Hepatocyte (in vitro differentiated cells): ENCODE results near the gene NRIP3.

ENCODE experiments used
- EZH2 ChIP-seq: fragments of 200-600 bp; sonication (generic); IDR thresholded peaks from 2 replicates; pipeline ENCODE4 v1.6.1; 2016; ENCODE audit warnings: antibody characterized with exemption, mild to moderate bottlenecking, borderline replicate concordance
- TF ChIP-seq, protein P1 (sequence below): fragments of 200-600 bp; sonication (generic); IDR thresholded peaks from 2 replicates; pipeline ENCODE4 v1.5.1; 2016; ENCODE audit warnings: antibody characterized with exemption, mild to moderate bottlenecking; ENCODE audit not compliant: poor library complexity

GRCh38 chr11:9040410-9040809 lies 36.6 kb upstream of the NRIP3 start:
- TF ChIP-seq, protein P1, sequence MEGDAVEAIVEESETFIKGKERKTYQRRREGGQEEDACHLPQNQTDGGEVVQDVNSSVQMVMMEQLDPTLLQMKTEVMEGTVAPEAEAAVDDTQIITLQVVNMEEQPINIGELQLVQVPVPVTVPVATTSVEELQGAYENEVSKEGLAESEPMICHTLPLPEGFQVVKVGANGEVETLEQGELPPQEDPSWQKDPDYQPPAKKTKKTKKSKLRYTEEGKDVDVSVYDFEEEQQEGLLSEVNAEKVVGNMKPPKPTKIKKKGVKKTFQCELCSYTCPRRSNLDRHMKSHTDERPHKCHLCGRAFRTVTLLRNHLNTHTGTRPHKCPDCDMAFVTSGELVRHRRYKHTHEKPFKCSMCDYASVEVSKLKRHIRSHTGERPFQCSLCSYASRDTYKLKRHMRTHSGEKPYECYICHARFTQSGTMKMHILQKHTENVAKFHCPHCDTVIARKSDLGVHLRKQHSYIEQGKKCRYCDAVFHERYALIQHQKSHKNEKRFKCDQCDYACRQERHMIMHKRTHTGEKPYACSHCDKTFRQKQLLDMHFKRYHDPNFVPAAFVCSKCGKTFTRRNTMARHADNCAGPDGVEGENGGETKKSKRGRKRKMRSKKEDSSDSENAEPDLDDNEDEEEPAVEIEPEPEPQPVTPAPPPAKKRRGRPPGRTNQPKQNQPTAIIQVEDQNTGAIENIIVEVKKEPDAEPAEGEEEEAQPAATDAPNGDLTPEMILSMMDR: no peak
- no peak for TF ChIP-seq EZH2
